IMR-90 (cell line): ENCODE data around the gene APEX1.
A peak's percentile ranks its signal among the peaks of the same experiment; 100 is the strongest.

Experiments used
- BHLHE40 ChIP-seq: fragments of 150-350 bp; IDR thresholded peaks from 2 replicates; pipeline ENCODE4 v1.6.1; 2016; ENCODE audit warnings: mild to moderate bottlenecking, low read depth, low read length
- CEBPB ChIP-seq: IDR thresholded peaks from 2 replicates; pipeline ENCODE4 v1.6.1; 2012; ENCODE audit warnings: low read depth, low read length, improper control_type of control experiment
- CHD1 ChIP-seq: IDR thresholded peaks from 2 replicates; pipeline ENCODE4 v1.6.1; 2012; ENCODE audit warnings: low read depth, low read length, improper control_type of control experiment
- CTCF ChIP-seq: conservative IDR thresholded peaks from 2 replicates; pipeline ENCODE4 v1.5.1; 2012; ENCODE audit warnings: mild to moderate bottlenecking, low read depth, low read length, improper control_type of control experiment
- FOS ChIP-seq: fragments of 150-350 bp; IDR thresholded peaks from 2 replicates; pipeline ENCODE4 v1.6.1; 2016; ENCODE audit warnings: low read depth, low read length
- MAFK ChIP-seq: IDR thresholded peaks from 2 replicates; pipeline ENCODE4 v1.6.1; 2012; ENCODE audit warnings: low read depth, low read length, improper control_type of control experiment
- MAZ ChIP-seq: IDR thresholded peaks from 2 replicates; pipeline ENCODE4 v1.6.1; 2012; ENCODE audit warnings: low read depth, mild to moderate bottlenecking, low read length, improper control_type of control experiment, moderate library complexity, borderline replicate concordance
- MXI1 ChIP-seq: IDR thresholded peaks from 2 replicates; pipeline ENCODE4 v1.6.1; 2012; ENCODE audit warnings: low read depth, mild to moderate bottlenecking, low read length, moderate library complexity, borderline replicate concordance
- POLR2A ChIP-seq: IDR thresholded peaks from 2 replicates; pipeline ENCODE4 v1.6.1; 2012; ENCODE audit warnings: mild to moderate bottlenecking, low read depth, low read length
- RAD21 ChIP-seq: IDR thresholded peaks from 2 replicates; pipeline ENCODE4 v1.6.1; 2012; ENCODE audit warnings: low read length, improper control_type of control experiment
- RCOR1 ChIP-seq: IDR thresholded peaks from 2 replicates; pipeline ENCODE4 v1.6.1; 2012; ENCODE audit warnings: mild to moderate bottlenecking, low read length, improper control_type of control experiment; ENCODE audit not compliant: insufficient replicate concordance
- RFX5 ChIP-seq: IDR thresholded peaks from 2 replicates; pipeline ENCODE4 v1.8.0; 2012; ENCODE audit warnings: low read depth, mild to moderate bottlenecking, low read length, moderate library complexity
- SMC3 ChIP-seq: fragments of 150-350 bp; IDR thresholded peaks from 2 replicates; pipeline ENCODE4 v1.6.1; 2016; ENCODE audit warnings: low read depth, mild to moderate bottlenecking, antibody characterized with exemption, low read length, moderate library complexity
- USF2 ChIP-seq: fragments of 150-350 bp; IDR thresholded peaks from 2 replicates; pipeline ENCODE4 v1.6.1; 2017; ENCODE audit warnings: mild to moderate bottlenecking, antibody characterized with exemption, low read length, low read depth

GRCh38 chr14:20469890-20470602 is 15.0 kb downstream of the APEX1 start:
- no peak for TF ChIP-seq MAFK
- TF ChIP-seq CTCF, result no peak
- TF ChIP-seq RCOR1, result no peak
- TF ChIP-seq SMC3, result no peak
- TF ChIP-seq FOS, result no peak
- TF ChIP-seq MAZ, result no peak
- no peak for TF ChIP-seq BHLHE40
- TF ChIP-seq POLR2A, result no peak
- TF ChIP-seq CHD1, result no peak
- peak; percentile 96 for TF ChIP-seq CEBPB
- TF ChIP-seq MXI1, result no peak
- no peak for TF ChIP-seq USF2
- no peak for TF ChIP-seq RAD21
- no peak for TF ChIP-seq RFX5
